ENCODE data around the gene ENO1. TPM values are rescaled to one million over a fixed set of nuclear protein-coding genes. Genes with fewer than 3 reads are reported as not detected.

ENO1 gene
- total and polyA plus RNA-seq, 10 of the 15 experiments (the other 5 are each of a cell fraction or from before 2014, with no cell fraction given), result 1,850 to 4,219 (median 2,331) TPM

DNA sequence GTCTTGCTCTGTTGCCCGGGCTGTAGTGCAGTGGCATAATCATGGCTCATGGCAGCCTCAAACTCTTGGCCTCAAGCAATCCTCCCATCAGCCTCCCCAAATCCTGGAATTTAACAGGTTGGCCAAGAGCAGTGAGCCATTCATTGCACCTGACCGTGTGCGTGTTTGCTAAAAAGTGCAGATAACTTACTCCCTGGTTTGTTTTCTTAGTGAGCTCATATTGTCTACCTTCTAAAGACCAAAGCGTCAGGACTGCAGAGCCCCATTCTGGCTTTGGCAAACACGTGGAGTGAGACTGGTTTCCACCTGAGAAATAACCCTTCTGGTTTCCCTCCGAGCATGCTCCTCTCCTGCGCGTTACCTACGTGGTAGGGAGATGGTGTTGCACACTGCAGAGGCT, 35.0 kb upstream of the ENO1 start:
- TF ChIP-seq EED (IDR thresholded peaks at IDR 0.05; ENCODE audit: low read depth) (no peak), SUPT20H (IDR thresholded peaks at IDR 0.05; ENCODE audit: borderline replicate concordance, control insufficient read depth, low read depth, low read length) (no peak), JUND (IDR thresholded peaks at IDR 0.05; ENCODE audit: low read depth, low read length) (no peak), TBL1XR1 (IDR thresholded peaks at IDR 0.05; ENCODE audit: low read depth, low read length) (no peak), ZNF207 (IDR thresholded peaks at IDR 0.05; ENCODE audit: borderline replicate concordance) (no peak), CBFB (IDR thresholded peaks at IDR 0.05; ENCODE audit: low read depth) (no peak)
- TF ChIP-seq, protein P1, sequence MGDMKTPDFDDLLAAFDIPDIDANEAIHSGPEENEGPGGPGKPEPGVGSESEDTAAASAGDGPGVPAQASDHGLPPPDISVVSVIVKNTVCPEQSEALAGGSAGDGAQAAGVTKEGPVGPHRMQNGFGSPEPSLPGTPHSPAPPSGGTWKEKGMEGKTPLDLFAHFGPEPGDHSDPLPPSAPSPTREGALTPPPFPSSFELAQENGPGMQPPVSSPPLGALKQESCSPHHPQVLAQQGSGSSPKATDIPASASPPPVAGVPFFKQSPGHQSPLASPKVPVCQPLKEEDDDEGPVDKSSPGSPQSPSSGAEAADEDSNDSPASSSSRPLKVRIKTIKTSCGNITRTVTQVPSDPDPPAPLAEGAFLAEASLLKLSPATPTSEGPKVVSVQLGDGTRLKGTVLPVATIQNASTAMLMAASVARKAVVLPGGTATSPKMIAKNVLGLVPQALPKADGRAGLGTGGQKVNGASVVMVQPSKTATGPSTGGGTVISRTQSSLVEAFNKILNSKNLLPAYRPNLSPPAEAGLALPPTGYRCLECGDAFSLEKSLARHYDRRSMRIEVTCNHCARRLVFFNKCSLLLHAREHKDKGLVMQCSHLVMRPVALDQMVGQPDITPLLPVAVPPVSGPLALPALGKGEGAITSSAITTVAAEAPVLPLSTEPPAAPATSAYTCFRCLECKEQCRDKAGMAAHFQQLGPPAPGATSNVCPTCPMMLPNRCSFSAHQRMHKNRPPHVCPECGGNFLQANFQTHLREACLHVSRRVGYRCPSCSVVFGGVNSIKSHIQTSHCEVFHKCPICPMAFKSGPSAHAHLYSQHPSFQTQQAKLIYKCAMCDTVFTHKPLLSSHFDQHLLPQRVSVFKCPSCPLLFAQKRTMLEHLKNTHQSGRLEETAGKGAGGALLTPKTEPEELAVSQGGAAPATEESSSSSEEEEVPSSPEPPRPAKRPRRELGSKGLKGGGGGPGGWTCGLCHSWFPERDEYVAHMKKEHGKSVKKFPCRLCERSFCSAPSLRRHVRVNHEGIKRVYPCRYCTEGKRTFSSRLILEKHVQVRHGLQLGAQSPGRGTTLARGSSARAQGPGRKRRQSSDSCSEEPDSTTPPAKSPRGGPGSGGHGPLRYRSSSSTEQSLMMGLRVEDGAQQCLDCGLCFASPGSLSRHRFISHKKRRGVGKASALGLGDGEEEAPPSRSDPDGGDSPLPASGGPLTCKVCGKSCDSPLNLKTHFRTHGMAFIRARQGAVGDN (IDR thresholded peaks at IDR 0.05), result no peak
- TF ChIP-seq, protein P2, sequence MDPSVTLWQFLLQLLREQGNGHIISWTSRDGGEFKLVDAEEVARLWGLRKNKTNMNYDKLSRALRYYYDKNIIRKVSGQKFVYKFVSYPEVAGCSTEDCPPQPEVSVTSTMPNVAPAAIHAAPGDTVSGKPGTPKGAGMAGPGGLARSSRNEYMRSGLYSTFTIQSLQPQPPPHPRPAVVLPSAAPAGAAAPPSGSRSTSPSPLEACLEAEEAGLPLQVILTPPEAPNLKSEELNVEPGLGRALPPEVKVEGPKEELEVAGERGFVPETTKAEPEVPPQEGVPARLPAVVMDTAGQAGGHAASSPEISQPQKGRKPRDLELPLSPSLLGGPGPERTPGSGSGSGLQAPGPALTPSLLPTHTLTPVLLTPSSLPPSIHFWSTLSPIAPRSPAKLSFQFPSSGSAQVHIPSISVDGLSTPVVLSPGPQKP (IDR thresholded peaks at IDR 0.05; ENCODE audit: low read depth, low read length), result no peak
- TF ChIP-seq, protein P3, sequence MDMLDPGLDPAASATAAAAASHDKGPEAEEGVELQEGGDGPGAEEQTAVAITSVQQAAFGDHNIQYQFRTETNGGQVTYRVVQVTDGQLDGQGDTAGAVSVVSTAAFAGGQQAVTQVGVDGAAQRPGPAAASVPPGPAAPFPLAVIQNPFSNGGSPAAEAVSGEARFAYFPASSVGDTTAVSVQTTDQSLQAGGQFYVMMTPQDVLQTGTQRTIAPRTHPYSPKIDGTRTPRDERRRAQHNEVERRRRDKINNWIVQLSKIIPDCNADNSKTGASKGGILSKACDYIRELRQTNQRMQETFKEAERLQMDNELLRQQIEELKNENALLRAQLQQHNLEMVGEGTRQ (IDR thresholded peaks at IDR 0.05; ENCODE audit: borderline replicate concordance, low read depth, low read length), result no peak
- 53% methylated on average over 9 of the region's 9 CpGs for WGBS (ENCODE audit: insufficient coverage, insufficient replicate concordance, low lambda C conversion rate, missing lambda C conversion rate)
- Histone ChIP-seq H3K36me3 (ENCODE audit: control insufficient read depth in 2 of 2, insufficient read depth in 2 of 2, low read length in 1 of 2) (no peaks in the 10 kb centered on the region), H3K27ac (ENCODE audit: control insufficient read depth, insufficient read depth) (no peak overlapping the region), H3K9ac (ENCODE audit: control insufficient read depth, insufficient read depth, low read length) (no peak overlapping the region), H3K4me2 (ENCODE audit: control insufficient read depth, insufficient read depth) (no peak overlapping the region), H3K4me1 (ENCODE audit: control insufficient read depth, insufficient read depth, low read length) (no peaks in the 10 kb centered on the region), H3K27me3 (replicated peaks in 1 of 2; ENCODE audit: control insufficient read depth in 2 of 2, insufficient read depth in 2 of 2, low read length in 1 of 2) (peaks cover 0 to 3% of the 10 kb centered on the region in 2 experiments; a peak in 3 of 4 replicates), H2AFZ (ENCODE audit: control insufficient read depth, low read depth, low read length) (no peak overlapping the region), H4K20me1 (ENCODE audit: control insufficient read depth, insufficient read depth) (no peaks in the 10 kb centered on the region), H3K4me3 (no peak overlapping the region), H3K9me3 (replicated peaks; ENCODE audit: control insufficient read depth, insufficient read depth, low read length) (no peaks in the 10 kb centered on the region; the same call in 2 of the 3 replicates), H3K79me2 (ENCODE audit: control insufficient read depth, insufficient read depth, low read length) (no peaks in the 10 kb centered on the region)
- in situ Hi-C loops (cut with MboI), result loop anchor here (10.0 kb wide), 1 partner anchor 191 kb away; no protein-coding TSS in a partner anchor
- CTCF ChIA-PET, result interaction anchor here (0.9 to 2.9 kb wide), 4 partner anchors 21 to 197 kb away, joined by 3 to 22 read pairs (median 6); no protein-coding TSS in a partner anchor
- intact Hi-C loops (cut with micrococcal nuclease; ENCODE audit: unreplicated experiment), result no loop called here
- ATAC-seq (no peak), FAIRE-seq (no peak), DNase-seq (ENCODE audit: low read depth, low spot score) (no peak)
- RAD21 ChIA-PET (ENCODE audit: unreplicated experiment), result interaction anchor here (0.6 kb wide), 1 partner anchor 64 kb away, joined by 4 read pairs; no protein-coding TSS in a partner anchor
- no TSS peak for BruUV-seq (replicated peaks)
- SMC1A ChIA-PET (ENCODE audit: uncharacterized antibody, unreplicated experiment), result interaction anchor here (0.6 to 2.7 kb wide), 4 partner anchors 15 to 142 kb away, joined by 3 to 10 read pairs (median 6); no protein-coding TSS in a partner anchor
- POLR2A ChIA-PET, result no interaction called here

Data from GM12878 (cell line).